Activated T-cell treated with anti-CD3 and anti-CD28 coated beads for 24 hours (primary cell): ENCODE data around the gene NPAS3.

ENCODE experiments used
- DNase-seq: peaks from one replicate; pipeline ENCODE4 v3.0.0-alpha.2; 2020; ENCODE audit warnings: low read depth

The NPAS3 gene

GRCh38 chr14:33480887-33481184 is 542.2 kb downstream of the NPAS3 start:
- DNase-seq, result no peak

GRCh38 chr14:33483110-33483509 is 544.4 kb downstream of the NPAS3 start:
- DNase-seq, result no peak

- no peak for DNase-seq
Measured at GRCh38 chr14:33483541-33483940, 544.9 kb downstream of the NPAS3 start.

GRCh38 chr14:33484264-33484663 is 545.6 kb downstream of the NPAS3 start:
- no peak for DNase-seq

- DNase-seq, result no peak
Measured at GRCh38 chr14:33486332-33486890, 547.7 kb downstream of the NPAS3 start.

GRCh38 chr14:33488582-33488981 is 549.9 kb downstream of the NPAS3 start:
- DNase-seq, result no peak

- DNase-seq, result no peak
Measured at GRCh38 chr14:33490555-33490954, 551.9 kb downstream of the NPAS3 start.

DNA sequence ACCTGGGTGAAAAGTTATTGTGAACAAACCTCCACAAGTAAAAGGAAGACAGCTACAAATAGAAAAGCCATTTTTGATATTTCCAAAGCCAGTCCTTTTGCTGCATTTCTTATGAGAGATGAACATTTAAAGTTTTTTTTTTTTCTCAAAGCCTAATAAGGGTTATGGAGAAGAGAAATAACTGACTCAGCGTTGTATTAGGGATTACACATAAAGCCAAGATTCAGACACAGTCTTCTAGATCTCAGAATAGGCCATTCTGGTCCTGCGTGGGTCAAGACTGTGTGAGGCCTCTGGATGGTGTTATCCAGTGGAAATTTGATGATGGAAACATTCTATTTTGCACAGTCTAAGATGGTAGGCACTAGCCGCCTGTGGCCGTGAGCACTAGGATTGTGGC is 552.4 kb downstream of the NPAS3 start:
- DNase-seq, result no peak

GRCh38 chr14:33492491-33492890 is 553.8 kb downstream of the NPAS3 start:
- DNase-seq, result no peak

DNA sequence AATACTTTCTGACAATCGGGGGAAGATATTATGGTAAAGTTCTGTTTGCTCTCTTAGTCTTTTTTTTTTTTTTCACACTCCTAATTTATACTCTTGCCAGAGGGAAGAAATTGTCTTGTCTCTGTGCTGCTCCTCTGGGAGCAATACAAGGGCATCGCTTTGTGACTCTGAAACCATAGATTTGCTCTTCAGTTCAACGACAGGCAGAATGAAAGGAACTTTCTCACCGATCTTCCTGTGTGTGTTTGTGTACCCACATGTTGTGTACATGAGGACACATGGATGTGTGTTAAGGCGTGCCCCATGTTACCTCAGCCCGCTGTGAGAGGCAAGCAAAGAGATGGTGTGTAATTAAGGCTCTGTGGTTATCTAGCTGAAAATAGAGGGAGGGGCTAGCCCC is 554.6 kb downstream of the NPAS3 start:
- no peak for DNase-seq

DNA sequence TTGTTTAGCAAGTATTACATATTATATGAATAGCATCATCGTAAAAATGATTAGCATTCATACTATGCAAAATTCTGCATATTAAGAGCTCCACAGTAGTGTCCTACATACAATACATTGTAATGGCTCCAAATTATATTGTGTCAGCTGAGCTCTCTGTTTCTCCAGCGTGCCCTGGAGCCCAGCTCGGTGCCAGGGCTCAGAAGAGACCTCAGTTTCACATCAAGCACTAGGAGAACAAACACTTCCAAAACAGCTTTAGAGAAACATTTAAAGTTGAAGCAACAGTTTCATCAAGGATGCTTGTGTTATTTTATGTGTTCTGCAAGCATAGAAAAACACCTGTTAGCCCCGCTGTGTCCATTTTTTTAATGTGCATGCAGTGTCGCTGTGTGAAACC is 555.3 kb downstream of the NPAS3 start:
- DNase-seq, result no peak

- no peak for DNase-seq
Measured at GRCh38 chr14:33499687-33500086, 561.0 kb downstream of the NPAS3 start.

DNA sequence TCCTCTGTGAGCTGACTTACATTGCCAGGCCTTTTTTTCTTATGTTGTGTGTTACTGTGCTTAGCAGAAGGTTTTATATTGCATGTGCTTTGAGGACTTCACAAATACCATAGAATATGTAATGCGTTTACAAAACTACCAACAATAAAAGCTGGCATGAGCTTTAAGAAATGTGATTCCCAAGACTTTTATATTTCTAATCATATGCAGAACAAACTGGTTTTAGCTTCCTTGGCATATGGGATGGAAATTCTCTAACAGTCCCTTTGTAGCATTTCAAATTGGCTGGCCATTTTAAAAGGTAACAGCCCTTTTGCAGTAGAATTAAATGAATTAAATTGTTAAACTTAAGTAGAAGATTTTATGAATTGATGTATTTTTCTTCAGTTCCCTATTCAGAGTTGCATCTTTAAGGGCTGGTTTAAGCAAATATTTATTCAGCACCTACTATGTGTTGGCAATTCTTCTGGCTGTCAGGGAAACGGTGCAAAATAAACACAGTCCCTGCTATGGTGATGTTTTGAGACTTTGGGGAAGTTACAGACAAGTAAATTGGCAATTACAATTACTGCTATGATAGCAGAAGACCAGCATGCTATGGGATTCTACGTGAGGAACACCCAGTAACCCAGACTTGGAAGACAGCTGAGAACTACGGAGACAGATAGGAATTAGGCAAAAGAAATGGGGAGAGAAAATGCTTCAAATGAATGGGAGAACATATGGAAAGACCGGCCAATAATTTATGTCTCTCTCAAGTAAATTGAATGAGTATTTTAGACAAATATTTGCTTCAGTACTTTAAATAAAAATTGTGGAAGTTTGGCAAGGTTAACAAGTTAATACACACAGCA is 565.8 kb downstream of the NPAS3 start:
- no peak for DNase-seq

- DNase-seq, result no peak
Measured at GRCh38 chr14:33505266-33505962, 566.7 kb downstream of the NPAS3 start.

DNA sequence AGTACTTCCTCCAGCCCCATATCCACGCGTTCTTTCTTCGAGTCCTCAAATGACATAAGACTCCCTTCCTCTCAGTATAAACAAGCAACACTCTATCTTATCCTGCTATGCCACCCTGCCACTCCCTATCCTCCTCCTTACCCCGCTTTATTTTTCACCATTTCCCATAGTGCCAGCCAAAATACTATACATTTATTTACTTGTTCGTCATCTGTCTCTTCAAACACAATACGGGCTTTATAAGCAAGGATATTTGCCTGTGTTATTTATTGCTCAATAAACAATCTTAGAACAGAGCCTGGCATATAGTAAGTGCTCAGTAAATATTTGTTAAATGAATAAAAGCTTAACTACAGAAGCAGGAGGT is 567.3 kb downstream of the NPAS3 start:
- DNase-seq, result no peak

DNA sequence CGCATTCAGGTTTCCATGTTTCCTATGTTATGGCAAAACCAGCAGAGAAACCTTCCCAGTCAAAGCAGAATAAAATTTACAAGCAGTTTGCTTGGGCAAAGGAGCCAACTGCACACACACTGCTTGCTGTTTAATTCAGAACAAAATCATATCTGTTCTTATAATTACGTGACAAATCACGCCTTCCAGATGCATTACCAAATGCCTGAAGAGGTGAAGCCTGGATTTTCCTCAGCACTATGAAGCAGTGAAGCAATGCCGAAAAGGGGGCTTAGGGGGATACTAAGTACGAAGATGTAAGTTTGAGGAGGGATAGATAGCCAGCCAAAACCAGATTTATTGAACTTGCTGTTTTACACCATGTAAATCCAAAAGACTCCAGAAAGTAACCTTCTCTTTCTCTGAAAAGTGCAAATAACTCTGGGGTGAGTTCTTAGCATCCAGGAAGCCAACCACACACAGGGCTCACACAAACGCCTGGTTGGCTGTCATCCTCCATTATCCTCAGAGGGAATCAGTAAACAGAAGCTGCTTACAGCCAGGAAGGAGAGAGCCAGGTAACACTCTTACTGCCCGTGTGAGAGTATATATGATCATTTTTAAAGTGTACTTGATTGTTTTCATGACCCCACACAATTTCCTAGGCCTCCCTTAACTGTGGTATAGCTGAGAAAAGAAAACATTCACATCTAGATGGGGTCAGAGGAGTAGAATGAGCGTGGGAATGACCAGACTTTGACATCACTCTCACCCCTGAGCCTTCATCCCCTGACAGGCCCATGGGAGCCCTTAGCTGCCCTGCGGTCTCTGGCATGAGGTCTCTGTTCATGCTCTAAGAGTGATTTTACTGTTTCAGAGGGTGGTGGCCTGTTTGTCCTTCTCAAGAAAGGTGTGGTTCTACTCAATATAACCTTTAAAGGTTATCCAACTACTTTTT is 569.7 kb downstream of the NPAS3 start:
- no peak for DNase-seq

- no peak for DNase-seq
Measured at GRCh38 chr14:33509454-33509853, 570.8 kb downstream of the NPAS3 start.

GRCh38 chr14:33510063-33510481 is 571.4 kb downstream of the NPAS3 start:
- DNase-seq, result no peak

GRCh38 chr14:33510991-33511390 is 572.3 kb downstream of the NPAS3 start:
- no peak for DNase-seq

DNA sequence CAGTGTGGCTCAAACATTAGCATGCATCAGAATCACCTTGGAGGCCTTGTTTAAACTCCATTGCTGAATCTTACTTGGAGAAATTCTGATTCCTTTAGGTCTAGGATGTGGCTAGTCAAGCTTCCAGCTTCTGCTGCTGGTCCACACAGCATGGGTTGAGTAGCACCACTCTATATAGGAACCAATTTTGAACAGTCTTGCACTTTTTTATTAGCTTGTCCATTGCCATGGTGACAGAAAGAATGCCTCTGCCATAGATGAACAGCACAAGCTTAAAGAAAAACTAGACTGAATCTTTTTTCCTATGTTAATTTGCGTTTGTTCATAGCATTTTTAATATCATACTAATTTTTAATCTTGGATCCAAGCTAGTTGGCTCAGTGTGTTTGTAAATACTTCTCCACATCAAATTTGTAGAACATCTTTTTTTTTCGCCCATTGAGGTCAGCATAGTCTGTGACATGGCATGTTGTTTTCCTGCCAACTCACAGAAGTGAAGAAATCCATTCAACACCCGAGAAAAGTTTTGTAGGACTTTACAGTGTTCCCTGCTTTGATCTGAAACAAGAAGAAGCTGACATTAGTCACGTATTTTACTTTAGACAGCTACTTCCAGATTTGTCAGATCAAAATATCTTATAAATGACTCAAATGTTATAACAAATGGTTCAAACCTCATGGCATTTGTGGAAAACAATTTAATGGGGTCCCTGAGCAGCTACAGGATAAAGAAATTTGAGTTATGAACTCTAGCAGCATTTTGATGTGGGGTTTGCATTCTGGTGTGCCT is 573.4 kb downstream of the NPAS3 start:
- DNase-seq, result no peak

GRCh38 chr14:33515441-33515840 is 576.8 kb downstream of the NPAS3 start:
- DNase-seq, result no peak

DNA sequence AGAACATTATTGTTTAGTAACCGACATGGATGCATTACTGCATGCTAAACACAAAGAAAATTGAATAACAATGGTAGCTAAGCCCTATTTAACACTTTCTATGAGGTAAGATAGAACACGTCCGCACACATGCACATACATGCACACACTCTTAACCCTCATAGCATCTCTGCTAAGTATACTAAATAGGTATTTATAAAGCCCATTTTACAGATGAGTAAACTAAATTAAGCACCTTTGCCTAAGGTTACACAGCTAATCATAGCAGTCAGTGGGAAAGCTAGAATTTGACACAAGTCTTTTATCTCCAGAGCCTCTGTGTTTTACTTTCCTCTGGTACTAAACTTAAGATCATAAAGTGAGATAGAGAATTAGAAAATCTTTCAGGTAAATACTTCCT is 577.2 kb downstream of the NPAS3 start:
- no peak for DNase-seq
